ENCODE measurements around the gene PKIG.

DNA sequence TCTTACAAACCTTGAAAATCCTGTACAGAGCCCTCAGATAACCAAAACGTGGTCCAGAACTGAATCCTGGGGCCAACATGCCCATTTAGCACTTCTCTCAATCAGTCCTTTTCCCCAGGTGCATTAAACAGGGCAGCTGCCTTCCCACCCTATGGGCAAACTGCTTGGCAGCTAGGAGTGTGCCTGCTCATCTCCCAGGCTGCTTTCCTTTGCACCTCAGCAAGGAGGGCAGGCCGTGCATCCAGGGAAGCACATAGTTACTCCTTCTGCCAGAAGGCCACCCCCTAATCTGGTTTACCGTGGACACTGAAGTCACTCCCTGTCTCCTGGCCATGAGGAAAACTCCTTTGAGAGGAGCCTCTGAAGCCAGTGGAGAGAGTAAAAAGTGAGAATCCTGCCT, 10.0 kb downstream of the PKIG start:
- TF ChIP-seq, protein P1, sequence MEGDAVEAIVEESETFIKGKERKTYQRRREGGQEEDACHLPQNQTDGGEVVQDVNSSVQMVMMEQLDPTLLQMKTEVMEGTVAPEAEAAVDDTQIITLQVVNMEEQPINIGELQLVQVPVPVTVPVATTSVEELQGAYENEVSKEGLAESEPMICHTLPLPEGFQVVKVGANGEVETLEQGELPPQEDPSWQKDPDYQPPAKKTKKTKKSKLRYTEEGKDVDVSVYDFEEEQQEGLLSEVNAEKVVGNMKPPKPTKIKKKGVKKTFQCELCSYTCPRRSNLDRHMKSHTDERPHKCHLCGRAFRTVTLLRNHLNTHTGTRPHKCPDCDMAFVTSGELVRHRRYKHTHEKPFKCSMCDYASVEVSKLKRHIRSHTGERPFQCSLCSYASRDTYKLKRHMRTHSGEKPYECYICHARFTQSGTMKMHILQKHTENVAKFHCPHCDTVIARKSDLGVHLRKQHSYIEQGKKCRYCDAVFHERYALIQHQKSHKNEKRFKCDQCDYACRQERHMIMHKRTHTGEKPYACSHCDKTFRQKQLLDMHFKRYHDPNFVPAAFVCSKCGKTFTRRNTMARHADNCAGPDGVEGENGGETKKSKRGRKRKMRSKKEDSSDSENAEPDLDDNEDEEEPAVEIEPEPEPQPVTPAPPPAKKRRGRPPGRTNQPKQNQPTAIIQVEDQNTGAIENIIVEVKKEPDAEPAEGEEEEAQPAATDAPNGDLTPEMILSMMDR (IDR thresholded peaks at IDR 0.05) = no peak
- TF ChIP-seq POLR2A (IDR thresholded peaks at IDR 0.05) = no peak
- TF ChIP-seq POLR2AphosphoS5 (IDR thresholded peaks at IDR 0.05) = no peak

Measured in sigmoid colon (tissue), 4 donors.